ENCODE results near the gene SECISBP2.
"Not testable (repeated sequence)": the region's sequence is repeated elsewhere in the genome, so short reads cannot be mapped to it uniquely, and the experiment has no call there.

The SECISBP2 gene, protein sequence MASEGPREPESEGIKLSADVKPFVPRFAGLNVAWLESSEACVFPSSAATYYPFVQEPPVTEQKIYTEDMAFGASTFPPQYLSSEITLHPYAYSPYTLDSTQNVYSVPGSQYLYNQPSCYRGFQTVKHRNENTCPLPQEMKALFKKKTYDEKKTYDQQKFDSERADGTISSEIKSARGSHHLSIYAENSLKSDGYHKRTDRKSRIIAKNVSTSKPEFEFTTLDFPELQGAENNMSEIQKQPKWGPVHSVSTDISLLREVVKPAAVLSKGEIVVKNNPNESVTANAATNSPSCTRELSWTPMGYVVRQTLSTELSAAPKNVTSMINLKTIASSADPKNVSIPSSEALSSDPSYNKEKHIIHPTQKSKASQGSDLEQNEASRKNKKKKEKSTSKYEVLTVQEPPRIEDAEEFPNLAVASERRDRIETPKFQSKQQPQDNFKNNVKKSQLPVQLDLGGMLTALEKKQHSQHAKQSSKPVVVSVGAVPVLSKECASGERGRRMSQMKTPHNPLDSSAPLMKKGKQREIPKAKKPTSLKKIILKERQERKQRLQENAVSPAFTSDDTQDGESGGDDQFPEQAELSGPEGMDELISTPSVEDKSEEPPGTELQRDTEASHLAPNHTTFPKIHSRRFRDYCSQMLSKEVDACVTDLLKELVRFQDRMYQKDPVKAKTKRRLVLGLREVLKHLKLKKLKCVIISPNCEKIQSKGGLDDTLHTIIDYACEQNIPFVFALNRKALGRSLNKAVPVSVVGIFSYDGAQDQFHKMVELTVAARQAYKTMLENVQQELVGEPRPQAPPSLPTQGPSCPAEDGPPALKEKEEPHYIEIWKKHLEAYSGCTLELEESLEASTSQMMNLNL

DNA sequence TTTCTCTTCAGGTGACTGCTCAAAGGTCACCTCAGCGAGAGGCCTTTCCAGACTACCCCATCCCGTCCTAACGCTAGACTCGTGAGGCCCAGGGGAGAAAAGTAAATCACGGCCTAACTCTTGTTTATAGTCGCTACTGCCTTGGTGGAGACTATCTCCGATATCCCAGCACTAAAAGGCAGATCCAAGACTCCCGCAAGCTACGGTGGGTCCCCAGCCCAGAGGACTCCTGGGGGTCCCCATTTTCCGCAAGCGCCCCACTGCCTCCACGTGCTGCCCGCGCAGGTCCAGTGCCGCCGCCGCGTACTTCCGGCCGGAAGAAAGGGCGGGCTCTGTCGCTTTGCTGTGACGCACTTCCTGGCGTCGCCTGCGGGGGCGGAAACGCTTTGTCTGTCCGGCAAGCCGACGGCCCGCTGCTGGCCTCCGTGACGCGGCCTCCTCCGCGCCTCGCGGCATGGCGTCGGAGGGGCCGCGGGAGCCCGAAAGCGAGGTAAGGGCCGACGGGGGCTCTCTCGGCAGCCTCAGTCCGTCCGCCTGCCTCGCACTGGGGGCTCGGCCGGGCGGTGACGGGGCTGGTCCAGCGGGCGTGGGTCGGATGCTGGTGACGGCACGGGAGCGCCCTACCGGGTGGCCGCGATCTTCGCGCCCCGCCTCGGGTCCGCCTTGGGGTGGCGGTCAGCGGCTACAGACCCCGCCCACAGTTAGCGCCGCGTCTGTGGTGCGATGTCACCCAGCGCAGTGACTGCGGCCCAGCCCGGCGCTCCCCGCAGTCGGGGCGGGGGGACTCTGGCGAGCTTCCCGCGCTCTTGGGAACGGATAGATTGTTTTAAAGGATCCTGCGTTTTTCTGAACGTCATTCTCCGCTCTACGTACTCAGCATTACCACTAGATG is at the start of gene SECISBP2:
Gene SECISBP2 (plus strand): TSS at position 378 of the 892 bp plus-strand sequence. CDS start 77 bp downstream, at position 455.
- in situ Hi-C loops (cut with HindIII; ENCODE audit: low sequenced_read_pairs), result no loop called here
- TF ChIP-seq, protein P1, sequence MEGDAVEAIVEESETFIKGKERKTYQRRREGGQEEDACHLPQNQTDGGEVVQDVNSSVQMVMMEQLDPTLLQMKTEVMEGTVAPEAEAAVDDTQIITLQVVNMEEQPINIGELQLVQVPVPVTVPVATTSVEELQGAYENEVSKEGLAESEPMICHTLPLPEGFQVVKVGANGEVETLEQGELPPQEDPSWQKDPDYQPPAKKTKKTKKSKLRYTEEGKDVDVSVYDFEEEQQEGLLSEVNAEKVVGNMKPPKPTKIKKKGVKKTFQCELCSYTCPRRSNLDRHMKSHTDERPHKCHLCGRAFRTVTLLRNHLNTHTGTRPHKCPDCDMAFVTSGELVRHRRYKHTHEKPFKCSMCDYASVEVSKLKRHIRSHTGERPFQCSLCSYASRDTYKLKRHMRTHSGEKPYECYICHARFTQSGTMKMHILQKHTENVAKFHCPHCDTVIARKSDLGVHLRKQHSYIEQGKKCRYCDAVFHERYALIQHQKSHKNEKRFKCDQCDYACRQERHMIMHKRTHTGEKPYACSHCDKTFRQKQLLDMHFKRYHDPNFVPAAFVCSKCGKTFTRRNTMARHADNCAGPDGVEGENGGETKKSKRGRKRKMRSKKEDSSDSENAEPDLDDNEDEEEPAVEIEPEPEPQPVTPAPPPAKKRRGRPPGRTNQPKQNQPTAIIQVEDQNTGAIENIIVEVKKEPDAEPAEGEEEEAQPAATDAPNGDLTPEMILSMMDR (IDR thresholded peaks at IDR 0.05; ENCODE audit: low read depth, low read length), result peak; percentile 78
- peak; percentile 99 for DNase-seq (ENCODE audit: low read depth, low spot score)
- H3K4me3 ChIP-seq (ENCODE audit: low read depth, low read length), result peak within 1 kb of the TSS; percentile 62

DNA sequence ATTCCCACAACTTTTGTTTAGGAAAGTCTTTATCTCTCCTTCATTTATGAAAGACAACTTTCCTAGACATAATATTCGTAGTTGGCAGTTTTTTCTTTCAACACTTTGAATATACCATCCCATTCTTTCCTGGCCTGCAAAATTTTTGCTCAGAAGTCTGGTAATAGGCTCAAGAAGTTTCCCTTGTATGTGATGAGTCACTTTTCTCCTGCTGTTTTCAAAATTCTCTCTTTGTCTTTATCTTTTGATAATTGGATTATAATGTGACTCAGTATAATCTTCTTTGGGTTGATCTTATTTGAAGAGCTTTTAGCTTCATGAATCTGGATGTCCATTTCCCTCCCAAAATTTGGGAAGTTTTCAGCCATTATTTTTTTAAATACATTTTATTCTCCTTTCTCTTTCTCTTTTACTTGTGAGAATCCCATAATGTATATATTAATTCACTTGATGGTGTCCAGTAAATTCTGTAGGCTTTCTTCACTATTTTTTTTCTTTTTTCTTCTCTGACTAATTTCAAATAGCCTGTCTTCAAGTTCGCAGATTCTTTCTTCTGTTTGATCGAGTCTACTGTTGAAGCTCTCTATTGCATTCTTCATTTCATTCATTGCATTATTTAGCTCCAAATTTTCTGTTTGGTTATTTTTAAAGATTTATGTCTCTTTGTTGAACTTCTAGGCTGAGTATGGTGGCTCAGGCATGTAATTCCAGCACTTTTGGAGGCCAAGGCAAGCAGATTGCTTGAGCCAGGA is 44.6 kb upstream of the SECISBP2 start:
- no peak for DNase-seq (ENCODE audit: low read depth, low spot score)
- H3K4me3 ChIP-seq (ENCODE audit: low read depth, low read length), result no peak overlapping the region
- TF ChIP-seq, protein P1 (IDR thresholded peaks at IDR 0.05; ENCODE audit: low read depth, low read length), result no peak
- in situ Hi-C loops (cut with HindIII; ENCODE audit: low sequenced_read_pairs), result no loop called here

- TF ChIP-seq, protein P1 (IDR thresholded peaks at IDR 0.05; ENCODE audit: low read depth, low read length), result no peak
- DNase-seq (ENCODE audit: low read depth, low spot score), result peak; percentile 71
- in situ Hi-C loops (cut with HindIII; ENCODE audit: low sequenced_read_pairs), result no loop called here
Measured at GRCh38 chr9:89274838-89275237, 43.5 kb upstream of the SECISBP2 start.

DNA sequence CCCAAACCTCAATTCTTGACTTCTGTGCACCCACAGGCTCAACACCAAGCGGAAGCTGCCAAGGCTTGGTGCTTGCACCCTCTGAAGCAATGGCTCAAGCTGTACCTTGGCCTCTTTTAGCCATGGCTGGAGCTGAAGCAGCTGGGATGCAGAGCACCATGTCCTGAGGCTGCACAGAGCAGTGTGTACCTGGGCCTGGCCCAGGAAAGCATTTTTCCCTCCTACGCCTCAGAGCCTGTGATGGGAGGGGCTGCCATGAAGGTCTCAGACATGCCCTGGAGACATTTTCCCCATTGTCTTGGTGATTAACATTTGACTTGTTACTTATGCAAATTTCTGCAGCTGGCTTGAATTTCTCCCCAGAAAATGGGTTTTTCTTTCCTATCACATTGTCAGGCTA is 42.3 kb upstream of the SECISBP2 start:
- DNase-seq (ENCODE audit: low read depth, low spot score); H3K4me3 ChIP-seq (ENCODE audit: low read depth, low read length); in situ Hi-C loops (cut with HindIII; ENCODE audit: low sequenced_read_pairs): not testable (repeated sequence)

More at GRCh38 chr9:89274838-89275237, 43.5 kb upstream of the SECISBP2 start:
- no peak overlapping the region for H3K4me3 ChIP-seq (ENCODE audit: low read depth, low read length)

GRCh38 chr9:89277043-89277442 is 41.3 kb upstream of the SECISBP2 start:
- no peak for DNase-seq (ENCODE audit: low read depth, low spot score)
- TF ChIP-seq, protein P1 (IDR thresholded peaks at IDR 0.05; ENCODE audit: low read depth, low read length), result no peak
- in situ Hi-C loops (cut with HindIII; ENCODE audit: low sequenced_read_pairs), result no loop called here
- no peak overlapping the region for H3K4me3 ChIP-seq (ENCODE audit: low read depth, low read length)

- no peak overlapping the region for H3K4me3 ChIP-seq (ENCODE audit: low read depth, low read length)
- TF ChIP-seq, protein P1 (IDR thresholded peaks at IDR 0.05; ENCODE audit: low read depth, low read length), result no peak
- in situ Hi-C loops (cut with HindIII; ENCODE audit: low sequenced_read_pairs), result no loop called here
- DNase-seq (ENCODE audit: low read depth, low spot score), result peak; percentile 22
Measured at GRCh38 chr9:89277454-89277853, 40.8 kb upstream of the SECISBP2 start.
